K562 (cell line): ENCODE data around the gene TNFSF11. TPM values are rescaled to one million over a fixed set of nuclear protein-coding genes. Genes with fewer than 3 reads are reported as not detected.

Experiments
- ATAC-seq: fragments of 200-7000 bp; cut with Tn5 transposase; 3 replicates; pipeline ENCODE4 v1.9.1; 2020; ENCODE audit warnings: moderate library complexity
- BruUV-seq: library from RNA; stranded (reverse); fragments of 400-500 nt; replicated peaks from 2 replicates; lab custom pipeline; 2021; lab: Mats Ljungman, UMichigan
- CTCF ChIA-PET: fragments of 300-600 bp; formaldehyde crosslinking; extraction: SDS; loops from one replicate; lab custom pipeline; 2021; ENCODE audit warnings: low intra/inter-chr PET ratio; lab: Yijun Ruan, JAX
- POLR2A ChIA-PET: fragments of 300-600, 350-650 bp; sonication (Branson Sonifier 250); formaldehyde crosslinking; extraction: SDS; loops from one replicate; lab custom pipeline; 2021; ENCODE audit warnings: antibody characterized with exemption, inconsistent platforms; lab: Yijun Ruan, JAX
- DNase-seq, 4 experiments: peaks; one replicate each; pipeline versions ENCODE4 v3.0.0 to v3.0.0-alpha.2; 2011 to 2018; ENCODE audit warnings: low spot score in 3 of 4, mixed read lengths in 3 of 4; ENCODE audit errors: extremely low read depth in 1 of 4
- FAIRE-seq: peaks from 2 replicates; lab custom pipeline; 2011; peaks lifted over from hg19 to GRCh38; lab: Jason Lieb, UNC
- H2AFZ ChIP-seq: 2 replicates; pipeline ENCODE4 v1.6.0; 2011; ENCODE audit warnings: low read depth, low read length, control low read depth, inconsistent platforms
- H3K27ac ChIP-seq: fragments of 200-600 bp; 3 replicates; pipeline ENCODE4 v1.8.0; 2011; ENCODE audit warnings: low read depth, mild to moderate bottlenecking, control low read depth, inconsistent platforms, low read length, moderate library complexity, mixed read lengths; ENCODE audit errors: extremely low read depth
- H3K27me3 ChIP-seq, 2 experiments: fragments of 300-600 bp in 1 of 2; 2 replicates in 1 of 2; 3 replicates in 1 of 2; pipeline versions ENCODE4 v1.6.0 to v1.8.0; 2011; ENCODE audit warnings: inconsistent platforms in 2 of 2, low read length in 2 of 2, mild to moderate bottlenecking in 1 of 2, mixed read lengths in 1 of 2, moderate library complexity in 1 of 2; ENCODE audit not compliant: control insufficient read depth in 2 of 2, insufficient read depth in 2 of 2
- H3K36me3 ChIP-seq: fragments of 300-600 bp; 3 replicates; pipeline ENCODE4 v1.8.0; 2011; ENCODE audit warnings: mild to moderate bottlenecking, low read length, inconsistent platforms; ENCODE audit not compliant: control insufficient read depth, insufficient read depth
- H3K4me1 ChIP-seq, 2 experiments: fragments of 200-600 bp in 1 of 2; replicated peaks in 1 of 2; 2 replicates in 1 of 2; 3 replicates in 1 of 2; pipeline versions ENCODE4 v1.5.1 to v1.8.0; 2011; ENCODE audit warnings: inconsistent platforms in 2 of 2, low read length in 2 of 2, mild to moderate bottlenecking in 1 of 2, mixed read lengths in 1 of 2, moderate library complexity in 1 of 2; ENCODE audit not compliant: control insufficient read depth in 2 of 2, insufficient read depth in 2 of 2
- H3K4me2 ChIP-seq: 2 replicates; pipeline ENCODE4 v1.6.1; 2011; ENCODE audit warnings: low read length, control low read depth, inconsistent platforms, mixed read lengths; ENCODE audit not compliant: insufficient read depth
- H3K4me3 ChIP-seq: fragments of 200-600 bp; sonication (generic), shearing (Covaris generic); 2 replicates; pipeline ENCODE4 v1.5.1; 2016; ENCODE audit warnings: control low read depth, inconsistent platforms
- H3K79me2 ChIP-seq: fragments of 200-600 bp; 3 replicates; pipeline ENCODE4 v1.8.0; 2011; ENCODE audit warnings: low read length, inconsistent platforms; ENCODE audit not compliant: control insufficient read depth, insufficient read depth
- H3K9ac ChIP-seq, 2 experiments: 2 replicates each; pipeline versions ENCODE4 v1.6.0 to v1.6.1; 2011; ENCODE audit warnings: low read depth in 2 of 2, low read length in 2 of 2, control low read depth in 1 of 2, inconsistent platforms in 1 of 2, mild to moderate bottlenecking in 1 of 2, mixed read lengths in 1 of 2; ENCODE audit not compliant: insufficient read depth in 1 of 2
- H3K9me1 ChIP-seq: one replicate; pipeline ENCODE4 v1.6.0; 2011; ENCODE audit warnings: inconsistent platforms, mild to moderate bottlenecking, low read length, moderate library complexity; ENCODE audit not compliant: control insufficient read depth, insufficient read depth
- H3K9me3 ChIP-seq: replicated peaks from 2 replicates; pipeline ENCODE4 v1.5.1; 2011; ENCODE audit warnings: low read depth, low read length, inconsistent platforms; ENCODE audit not compliant: control insufficient read depth, insufficient read depth
- H4K20me1 ChIP-seq: replicated peaks from 2 replicates; pipeline ENCODE4 v1.6.1; 2011; ENCODE audit warnings: low read length, inconsistent platforms, mixed read lengths; ENCODE audit not compliant: control insufficient read depth, insufficient read depth
- BRD9 ChIP-seq: fragments of 450-650 bp; IDR thresholded peaks from 2 replicates; pipeline ENCODE4 v1.6.1; 2018; ENCODE audit warnings: low read depth; ENCODE audit not compliant: partially characterized antibody
- CEBPG ChIP-seq, 3 experiments: fragments of 200-800 bp in 1 of 3; sonication (Bioruptor generic) in 1 of 3; sonication (generic) in 1 of 3; formaldehyde crosslinking in 1 of 3; IDR thresholded peaks in 2 of 3; conservative IDR thresholded peaks in 1 of 3; 2 replicates each; pipeline versions ENCODE4 v1.6.1 to v1.8.0; 2016 to 2022; ENCODE audit warnings: missing compliant biosample characterization in 2 of 3, missing genetic modification characterization in 2 of 3, mild to moderate bottlenecking in 1 of 3, missing genetic modification reagents in 1 of 3
- SIX5 ChIP-seq, 2 experiments: IDR thresholded peaks; 2 replicates each; pipeline ENCODE4 v1.6.1; 2011; ENCODE audit warnings: low read length in 2 of 2, borderline replicate concordance in 1 of 2, low read depth in 1 of 2, mild to moderate bottlenecking in 1 of 2, moderate library complexity in 1 of 2; ENCODE audit not compliant: insufficient read depth in 1 of 2
- ZNF263 ChIP-seq: sonication (generic); formaldehyde crosslinking; IDR thresholded peaks from 2 replicates; pipeline ENCODE4 v1.8.0; 2022; ENCODE audit warnings: mild to moderate bottlenecking, missing genetic modification reagents, borderline replicate concordance
- ZNF780A ChIP-seq: fragments of 250-450 bp; sonication (Bioruptor Pico); IDR thresholded peaks from 2 replicates; pipeline ENCODE4 v1.5.0; 2021; ENCODE audit warnings: mild to moderate bottlenecking
- WGBS: fragments of 100-300 bp; shearing (Covaris generic); methylation state at CpG from one replicate; pipeline ENCODE4 v1.1.6; 2016; ENCODE audit warnings: low coverage, mixed read lengths; ENCODE audit not compliant: insufficient coverage; ENCODE audit errors: missing lambda C conversion rate; 5-methylcytosine and 5-hydroxymethylcytosine counted together
- in situ Hi-C: fragments of 300-500 bp; cut with MboI; formaldehyde crosslinking; loops from 4 replicates; pipeline ENCODE4 v1.15.0; 2018; ENCODE audit warnings: inconsistent platforms, mixed read lengths
- intact Hi-C: fragments of 100-400 bp; cut with micrococcal nuclease; formaldehyde crosslinking; loops from 2 replicates; pipeline ENCODE4 v1.14.2; 2022
- polyA plus RNA-seq, 8 experiments: library from polyadenylated mRNA; depleted of rRNA in 4 of 8; stranded (reverse) in 5 of 8; unstranded in 3 of 8; fragments of >200 nt; fragmentation: Nextera tagmentation in 2 of 8; fragmentation: Illumina TruSeq in 1 of 8; extraction: Ambion mirVana in 2 of 8; extraction: Trizol in 1 of 8; gene quantifications; 2 replicates each; pipeline versions ENCODE4 v1.2.1 to v1.2.3, GENCODE V29; 2011 to 2014; ENCODE audit warnings: inconsistent platforms in 1 of 8, missing spikeins in 1 of 8
- total RNA-seq, 7 experiments: library from RNA; depleted of rRNA in 6 of 7; stranded (reverse); fragments of >200 nt in 6 of 7; fragmentation: Illumina TruSeq in 2 of 7; extraction: Trizol in 2 of 7; gene quantifications; 2 replicates each; pipeline versions ENCODE4 v1.2.1 to v1.2.3, GENCODE V29; 2011 to 2021; ENCODE audit warnings: low replicate concordance in 1 of 7
- TF ChIP-seq, protein P1 (sequence below): sonication (generic); formaldehyde crosslinking; IDR thresholded peaks from 2 replicates; pipeline ENCODE4 v1.8.0; 2022; ENCODE audit warnings: mild to moderate bottlenecking, missing genetic modification reagents

TNFSF11 gene
- total and polyA plus RNA-seq, 9 of the 15 experiments (the other 6 are each of a cell fraction or from before 2014, with no cell fraction given), result not detected

DNA sequence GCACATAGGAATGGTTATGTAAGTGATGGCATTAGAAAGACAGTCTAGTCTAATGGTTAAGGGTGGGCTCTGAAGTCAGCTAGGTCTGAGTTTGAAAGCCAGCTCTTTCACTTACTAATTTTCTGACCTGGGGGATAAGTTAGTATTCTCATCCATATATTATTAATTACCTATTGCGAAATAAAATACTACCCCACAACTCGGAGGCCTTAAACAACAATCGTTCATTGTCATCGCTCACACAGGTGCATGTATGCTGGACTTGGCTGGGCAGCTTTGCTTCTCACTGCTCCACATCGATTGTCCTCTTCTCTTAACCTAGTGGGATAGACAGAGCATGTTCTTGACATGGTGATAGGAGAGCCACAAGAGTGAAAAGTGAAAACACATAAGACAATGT lies 54.7 kb downstream of the TNFSF11 start:
- in situ Hi-C loops (no loop called here), intact Hi-C loops (no loop called here)
- ATAC-seq (no peak), FAIRE-seq (no peak), DNase-seq (no peak)
- Histone ChIP-seq H4K20me1 (no peaks in the 10 kb centered on the region), H3K27ac (no peak overlapping the region), H3K4me1 (no peaks in the 10 kb centered on the region), H3K36me3 (no peaks in the 10 kb centered on the region), H3K9me3 (no peaks in the 10 kb centered on the region), H2AFZ (no peak overlapping the region), H3K27me3 (no peaks in the 10 kb centered on the region), H3K4me2 (no peak overlapping the region), H3K79me2 (no peaks in the 10 kb centered on the region), H3K9me1 (no peaks in the 10 kb centered on the region), H3K4me3 (no peak overlapping the region), H3K9ac (no peak overlapping the region)
- WGBS, result 2% methylated on average over 5 of the region's 5 CpGs
- CTCF ChIA-PET, result no interaction called here
- POLR2A ChIA-PET, result no interaction called here
- BruUV-seq, result no TSS peak
- TF ChIP-seq SIX5 (IDR thresholded peaks at IDR 0.05; ENCODE audit: borderline replicate concordance in 1 of 2, insufficient read depth in 1 of 2, low read depth in 1 of 2, low read length in 2 of 2) (no peak), CEBPG (CRISPR knock-in tag; IDR thresholded peaks at IDR 0.05) (no peak), CEBPG (tag; conservative IDR thresholded peaks at IDR 0.05 in 1 of 2, IDR thresholded peaks at IDR 0.05 in 1 of 2) (peak in 1 of 2 experiments; percentile 21; a peak in 1 of 4 replicates), ZNF780A (no peak)

DNA sequence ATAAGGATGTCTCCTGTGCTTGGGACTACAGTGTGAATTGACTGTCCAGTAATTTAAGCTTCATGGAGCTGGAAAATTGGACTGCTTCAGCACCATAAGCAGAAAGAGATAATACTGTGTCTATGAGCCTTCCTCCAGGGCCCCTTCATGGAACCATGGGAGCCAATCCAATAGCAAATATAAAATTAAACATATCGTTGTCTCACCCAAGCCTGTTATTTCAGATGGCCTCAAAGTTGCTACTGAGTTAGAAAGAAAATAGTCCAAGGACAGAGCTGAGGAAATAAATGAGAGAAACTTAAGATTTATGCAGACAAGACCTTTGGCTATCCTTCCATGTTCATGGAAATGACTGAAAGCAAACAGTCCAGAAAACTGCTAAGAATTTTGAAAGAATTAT lies 57.2 kb downstream of the TNFSF11 start:
- TF ChIP-seq BRD9 (no peak), ZNF263 (CRISPR knock-in tag) (no peak)
- TF ChIP-seq, protein P1, sequence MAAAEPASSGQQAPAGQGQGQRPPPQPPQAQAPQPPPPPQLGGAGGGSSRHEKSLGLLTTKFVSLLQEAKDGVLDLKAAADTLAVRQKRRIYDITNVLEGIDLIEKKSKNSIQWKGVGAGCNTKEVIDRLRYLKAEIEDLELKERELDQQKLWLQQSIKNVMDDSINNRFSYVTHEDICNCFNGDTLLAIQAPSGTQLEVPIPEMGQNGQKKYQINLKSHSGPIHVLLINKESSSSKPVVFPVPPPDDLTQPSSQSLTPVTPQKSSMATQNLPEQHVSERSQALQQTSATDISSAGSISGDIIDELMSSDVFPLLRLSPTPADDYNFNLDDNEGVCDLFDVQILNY (CRISPR knock-in tag), result no peak
- WGBS, result 0% methylated on average over 1 of the region's 1 CpG
- intact Hi-C loops (no loop called here), in situ Hi-C loops (no loop called here)
- H4K20me1 ChIP-seq, result no peaks in the 10 kb centered on the region
- H3K9me3 ChIP-seq, result no peaks in the 10 kb centered on the region
- no peak for ATAC-seq
- no peaks in the 10 kb centered on the region for H3K27me3 ChIP-seq
- BruUV-seq, result no TSS peak
- no peak for DNase-seq
- ChIA-PET POLR2A (interaction anchor here (1.0 kb wide), 1 partner anchor 12 kb away, joined by 3 read pairs; no protein-coding TSS in a partner anchor), CTCF (no interaction called here)
- FAIRE-seq, result no peak
- H3K27ac ChIP-seq, result no peak overlapping the region
- no peak overlapping the region for H3K9ac ChIP-seq
- H3K4me3 ChIP-seq, result no peak overlapping the region
- no peaks in the 10 kb centered on the region for H3K4me1 ChIP-seq
- no peaks in the 10 kb centered on the region for H3K9me1 ChIP-seq
- H3K79me2 ChIP-seq, result no peaks in the 10 kb centered on the region
- H3K36me3 ChIP-seq, result no peaks in the 10 kb centered on the region
- no peak overlapping the region for H2AFZ ChIP-seq
- H3K4me2 ChIP-seq, result no peak overlapping the region
